HEK293 (cell line): Measurements from ENCODE around the gene NFS1.

Experiments
- CTCF ChIA-PET: fragments of 350-600 bp; formaldehyde crosslinking; extraction: SDS; loops from one replicate; lab custom pipeline; 2021; ENCODE audit warnings: antibody characterized with exemption; lab: Yijun Ruan, JAX
- POLR2A ChIA-PET: fragments of 300-600 bp; formaldehyde crosslinking; extraction: SDS; loops from one replicate; lab custom pipeline; 2020; ENCODE audit warnings: antibody characterized with exemption, inconsistent platforms; lab: Yijun Ruan, JAX
- H3K27ac ChIP-seq: fragments of 200-500 bp; sonication (Bioruptor generic); 2 replicates; pipeline ENCODE4 v1.5.1; 2014; ENCODE audit warnings: low read depth, low read length, control low read depth, inconsistent platforms; ENCODE audit errors: extremely low read depth
- H3K36me3 ChIP-seq, 2 experiments: fragments of 200-500 bp in 1 of 2; sonication (Bioruptor generic) in 1 of 2; 1 replicate in 1 of 2; 2 replicates in 1 of 2; pipeline ENCODE4 v1.5.1; 2014 to 2017; ENCODE audit warnings: inconsistent platforms in 2 of 2, low read length in 2 of 2; ENCODE audit not compliant: control insufficient read depth in 2 of 2, insufficient read depth in 1 of 2
- H3K4me1 ChIP-seq: fragments of 200-500 bp; sonication (Bioruptor generic); 2 replicates; pipeline ENCODE4 v1.5.1; 2014; ENCODE audit warnings: mild to moderate bottlenecking, low read length, inconsistent platforms; ENCODE audit not compliant: control insufficient read depth, insufficient read depth
- H3K4me3 ChIP-seq: 2 replicates; pipeline ENCODE4 v1.5.1; 2011; ENCODE audit warnings: low read depth, mild to moderate bottlenecking, control low read depth, low read length, moderate library complexity
- H3K9me3 ChIP-seq: fragments of 200-500 bp; sonication (Bioruptor generic); 2 replicates; pipeline ENCODE4 v1.5.1; 2014; ENCODE audit warnings: low read depth, low read length, inconsistent platforms; ENCODE audit not compliant: control insufficient read depth, insufficient read depth
- GFI1B ChIP-seq: fragments of 450-650 bp; formaldehyde crosslinking; IDR thresholded peaks from 2 replicates; pipeline ENCODE4 v1.5.1; 2016; ENCODE audit warnings: missing biosample characterization, missing genetic modification characterization
- MEIS1 ChIP-seq: sonication (generic); formaldehyde crosslinking; IDR thresholded peaks from 2 replicates; pipeline ENCODE4 v1.8.1; 2022; ENCODE audit warnings: missing genetic modification reagents, mild to moderate bottlenecking, borderline replicate concordance
- TCF7L2 ChIP-seq: IDR thresholded peaks from 2 replicates; pipeline ENCODE4 v1.6.1; 2011; ENCODE audit warnings: low read depth, mild to moderate bottlenecking, inconsistent platforms, low read length, moderate library complexity, borderline replicate concordance
- TRIM28 ChIP-seq: IDR thresholded peaks from 2 replicates; pipeline ENCODE4 v1.6.1; 2011; ENCODE audit warnings: low read length, control low read depth, borderline replicate concordance
- ZBTB48 ChIP-seq: fragments of 450-650 bp; formaldehyde crosslinking; IDR thresholded peaks from 2 replicates; pipeline ENCODE4 v1.5.1; 2016; ENCODE audit warnings: missing biosample characterization, missing genetic modification characterization
- ZEB2 ChIP-seq: fragments of 450-650 bp; formaldehyde crosslinking; IDR thresholded peaks from 2 replicates; pipeline ENCODE4 v1.5.1; 2016; ENCODE audit warnings: missing biosample characterization, missing genetic modification characterization
- ZIC2 ChIP-seq: fragments of 450-650 bp; formaldehyde crosslinking; IDR thresholded peaks from 2 replicates; pipeline ENCODE4 v1.5.1; 2016; ENCODE audit warnings: missing biosample characterization, missing genetic modification characterization
- ZNF138 ChIP-seq: fragments of 450-650 bp; formaldehyde crosslinking; IDR thresholded peaks from 2 replicates; pipeline ENCODE4 v1.5.1; 2016; ENCODE audit warnings: missing biosample characterization, missing genetic modification characterization, borderline replicate concordance
- ZNF16 ChIP-seq: fragments of 450-650 bp; formaldehyde crosslinking; IDR thresholded peaks from 2 replicates; pipeline ENCODE4 v1.5.1; 2016; ENCODE audit warnings: low read depth, missing biosample characterization, missing genetic modification characterization
- ZNF211 ChIP-seq: fragments of 450-650 bp; formaldehyde crosslinking; IDR thresholded peaks from 2 replicates; pipeline ENCODE4 v1.5.1; 2016; ENCODE audit warnings: low read depth, missing biosample characterization, missing genetic modification characterization
- ZNF23 ChIP-seq: fragments of 450-650 bp; formaldehyde crosslinking; IDR thresholded peaks from 2 replicates; pipeline ENCODE4 v1.5.1; 2016; ENCODE audit warnings: missing biosample characterization, missing genetic modification characterization, borderline replicate concordance
- ZNF350 ChIP-seq: fragments of 450-650 bp; formaldehyde crosslinking; IDR thresholded peaks from 2 replicates; pipeline ENCODE4 v1.5.0; 2017; ENCODE audit warnings: missing biosample characterization, mild to moderate bottlenecking, missing genetic modification characterization
- ZNF510 ChIP-seq: fragments of 450-650 bp; formaldehyde crosslinking; IDR thresholded peaks from 2 replicates; pipeline ENCODE4 v1.5.1; 2018; ENCODE audit warnings: mild to moderate bottlenecking, missing genetic modification characterization, missing biosample characterization; ENCODE audit not compliant: insufficient replicate concordance
- ZNF596 ChIP-seq: fragments of 450-650 bp; IDR thresholded peaks from 2 replicates; pipeline ENCODE4 v1.5.0; 2018; ENCODE audit warnings: missing biosample characterization, mild to moderate bottlenecking, missing genetic modification characterization, moderate library complexity
- ZNF600 ChIP-seq: fragments of 450-650 bp; formaldehyde crosslinking; IDR thresholded peaks from 2 replicates; pipeline ENCODE4 v1.5.1; 2016; ENCODE audit warnings: missing biosample characterization, missing genetic modification characterization
- ZNF707 ChIP-seq: fragments of 450-650 bp; formaldehyde crosslinking; IDR thresholded peaks from 2 replicates; pipeline ENCODE4 v1.5.1; 2016; ENCODE audit warnings: missing biosample characterization, missing genetic modification characterization
- ZNF792 ChIP-seq: fragments of 450-650 bp; formaldehyde crosslinking; IDR thresholded peaks from 2 replicates; pipeline ENCODE4 v1.5.1; 2016; ENCODE audit warnings: missing biosample characterization, missing genetic modification characterization
- TF ChIP-seq, protein P1 (sequence below): fragments of 450-650 bp; formaldehyde crosslinking; IDR thresholded peaks from 2 replicates; pipeline ENCODE4 v1.5.1; 2016; ENCODE audit warnings: missing biosample characterization, missing genetic modification characterization
- TF ChIP-seq, protein P2 (sequence below): fragments of 450-650 bp; formaldehyde crosslinking; IDR thresholded peaks from 2 replicates; pipeline ENCODE4 v1.5.1; 2016; ENCODE audit warnings: missing biosample characterization, missing genetic modification characterization
- TF ChIP-seq, protein P3 (sequence below): fragments of 450-650 bp; formaldehyde crosslinking; IDR thresholded peaks from 2 replicates; pipeline ENCODE4 v1.5.1; 2016; ENCODE audit warnings: missing biosample characterization, missing genetic modification characterization
- TF ChIP-seq, protein P4 (sequence below): fragments of 450-650 bp; formaldehyde crosslinking; IDR thresholded peaks from 2 replicates; pipeline ENCODE4 v1.5.1; 2016; ENCODE audit warnings: missing biosample characterization, missing genetic modification characterization
- TF ChIP-seq, protein P5 (sequence below): fragments of 450-650 bp; IDR thresholded peaks from 2 replicates; pipeline ENCODE4 v1.5.1; 2018; ENCODE audit warnings: missing biosample characterization, mild to moderate bottlenecking, missing genetic modification characterization
- TF ChIP-seq, protein P6 (sequence below): fragments of 450-650 bp; formaldehyde crosslinking; IDR thresholded peaks from 2 replicates; pipeline ENCODE4 v1.5.1; 2016; ENCODE audit warnings: missing biosample characterization, missing genetic modification characterization, borderline replicate concordance

Gene NFS1

DNA sequence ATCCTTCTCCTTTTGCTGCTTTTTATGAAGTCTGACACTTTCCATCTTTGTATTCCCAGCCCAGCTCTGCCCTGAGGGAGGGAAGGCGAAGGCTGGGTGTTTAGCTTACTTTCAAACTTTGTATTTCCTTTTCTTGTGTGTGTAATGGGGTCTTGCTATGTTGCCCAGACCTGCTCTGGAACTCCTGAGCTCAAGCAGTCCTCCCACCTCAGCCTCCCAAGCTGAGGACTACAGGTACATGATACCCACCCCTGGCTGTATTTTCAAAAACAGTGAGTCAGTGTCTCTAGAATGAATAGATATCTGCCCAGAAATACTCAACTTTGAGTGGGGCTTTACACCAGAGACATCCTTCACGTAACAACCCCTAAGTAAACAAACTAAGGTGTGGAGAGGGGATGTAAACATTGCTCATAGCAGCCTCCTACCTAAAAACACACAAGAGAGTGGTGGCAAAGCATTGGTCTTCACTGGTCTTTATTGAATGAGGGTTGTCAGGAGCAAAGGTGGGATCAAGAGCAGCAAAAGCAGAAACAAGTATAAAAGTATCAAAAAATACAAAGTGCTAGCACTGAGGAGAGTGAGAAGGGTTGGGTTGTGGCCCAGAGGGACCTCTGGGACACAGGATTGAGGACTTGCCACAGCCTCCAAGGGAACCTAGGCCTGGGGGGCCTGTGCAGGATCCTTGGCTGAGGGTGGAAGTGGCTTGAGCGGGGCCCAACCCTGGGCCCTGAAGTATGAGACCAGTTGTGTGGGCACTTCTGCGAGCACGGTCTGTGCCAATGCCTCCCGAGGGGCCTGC, 73.4 kb downstream of the NFS1 start (continued):
- TF ChIP-seq, protein P1, sequence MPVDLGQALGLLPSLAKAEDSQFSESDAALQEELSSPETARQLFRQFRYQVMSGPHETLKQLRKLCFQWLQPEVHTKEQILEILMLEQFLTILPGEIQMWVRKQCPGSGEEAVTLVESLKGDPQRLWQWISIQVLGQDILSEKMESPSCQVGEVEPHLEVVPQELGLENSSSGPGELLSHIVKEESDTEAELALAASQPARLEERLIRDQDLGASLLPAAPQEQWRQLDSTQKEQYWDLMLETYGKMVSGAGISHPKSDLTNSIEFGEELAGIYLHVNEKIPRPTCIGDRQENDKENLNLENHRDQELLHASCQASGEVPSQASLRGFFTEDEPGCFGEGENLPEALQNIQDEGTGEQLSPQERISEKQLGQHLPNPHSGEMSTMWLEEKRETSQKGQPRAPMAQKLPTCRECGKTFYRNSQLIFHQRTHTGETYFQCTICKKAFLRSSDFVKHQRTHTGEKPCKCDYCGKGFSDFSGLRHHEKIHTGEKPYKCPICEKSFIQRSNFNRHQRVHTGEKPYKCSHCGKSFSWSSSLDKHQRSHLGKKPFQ = no peak
- TF ChIP-seq ZNF510 (tag by site-specific recombination) = no peak
- TF ChIP-seq ZNF596 (tag by site-specific recombination) = no peak
- TF ChIP-seq ZNF792 = no peak
- TF ChIP-seq, protein P2, sequence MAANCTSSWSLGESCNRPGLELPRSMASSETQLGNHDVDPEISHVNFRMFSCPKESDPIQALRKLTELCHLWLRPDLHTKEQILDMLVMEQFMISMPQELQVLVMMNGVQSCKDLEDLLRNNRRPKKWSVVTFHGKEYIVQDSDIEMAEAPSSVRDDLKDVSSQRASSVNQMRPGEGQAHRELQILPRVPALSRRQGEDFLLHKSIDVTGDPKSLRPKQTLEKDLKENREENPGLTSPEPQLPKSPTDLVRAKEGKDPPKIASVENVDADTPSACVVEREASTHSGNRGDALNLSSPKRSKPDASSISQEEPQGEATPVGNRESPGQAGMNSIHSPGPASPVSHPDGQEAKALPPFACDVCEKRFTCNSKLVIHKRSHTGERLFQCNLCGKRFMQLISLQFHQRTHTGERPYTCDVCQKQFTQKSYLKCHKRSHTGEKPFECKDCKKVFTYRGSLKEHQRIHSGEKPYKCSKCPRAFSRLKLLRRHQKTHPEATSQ (tag by site-specific recombination) = no peak
- TF ChIP-seq, all 188 proteins: peak for 0

DNA sequence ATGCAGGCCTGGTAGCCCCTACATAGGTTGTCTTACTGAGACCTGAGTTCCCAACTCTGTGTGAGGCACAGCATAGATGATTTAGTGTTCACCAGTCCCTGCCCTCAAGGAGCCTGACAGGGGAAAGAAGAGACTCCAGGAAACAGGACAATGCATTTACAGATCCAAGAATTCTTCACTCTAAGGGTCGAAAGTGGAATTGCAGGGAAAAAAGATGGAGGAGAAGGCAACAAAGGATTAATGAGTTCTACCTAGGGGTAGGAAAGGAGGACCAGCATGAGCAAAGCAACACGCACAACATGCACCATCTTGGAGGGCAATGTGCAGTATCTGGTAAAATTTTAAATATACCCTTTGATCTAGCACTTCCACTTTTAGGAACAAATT, 77.6 kb downstream of the NFS1 start:
- Histone ChIP-seq H3K27ac (no peak overlapping the region), H3K36me3 (peaks cover 16 to 28% of the 10 kb centered on the region in 2 experiments), H3K9me3 (no peaks in the 10 kb centered on the region), H3K4me3 (no peak overlapping the region), H3K4me1 (no peaks in the 10 kb centered on the region)
- ChIA-PET POLR2A (no interaction called here), CTCF (interaction anchor here (0.8 to 1.0 kb wide), 2 partner anchors 8 to 70 kb away, joined by 3 to 4 read pairs; no protein-coding TSS in a partner anchor)
- TF ChIP-seq MEIS1 (no peak), ZNF211 (no peak), ZNF16 (tag by site-specific recombination) (no peak), GFI1B (no peak), ZBTB48 (tag by site-specific recombination) (no peak), ZNF23 (tag by site-specific recombination) (no peak), ZNF707 (tag by site-specific recombination) (no peak), ZEB2 (tag by site-specific recombination) (no peak), ZNF350 (tag by site-specific recombination) (no peak), ZNF600 (tag by site-specific recombination) (no peak)

DNA sequence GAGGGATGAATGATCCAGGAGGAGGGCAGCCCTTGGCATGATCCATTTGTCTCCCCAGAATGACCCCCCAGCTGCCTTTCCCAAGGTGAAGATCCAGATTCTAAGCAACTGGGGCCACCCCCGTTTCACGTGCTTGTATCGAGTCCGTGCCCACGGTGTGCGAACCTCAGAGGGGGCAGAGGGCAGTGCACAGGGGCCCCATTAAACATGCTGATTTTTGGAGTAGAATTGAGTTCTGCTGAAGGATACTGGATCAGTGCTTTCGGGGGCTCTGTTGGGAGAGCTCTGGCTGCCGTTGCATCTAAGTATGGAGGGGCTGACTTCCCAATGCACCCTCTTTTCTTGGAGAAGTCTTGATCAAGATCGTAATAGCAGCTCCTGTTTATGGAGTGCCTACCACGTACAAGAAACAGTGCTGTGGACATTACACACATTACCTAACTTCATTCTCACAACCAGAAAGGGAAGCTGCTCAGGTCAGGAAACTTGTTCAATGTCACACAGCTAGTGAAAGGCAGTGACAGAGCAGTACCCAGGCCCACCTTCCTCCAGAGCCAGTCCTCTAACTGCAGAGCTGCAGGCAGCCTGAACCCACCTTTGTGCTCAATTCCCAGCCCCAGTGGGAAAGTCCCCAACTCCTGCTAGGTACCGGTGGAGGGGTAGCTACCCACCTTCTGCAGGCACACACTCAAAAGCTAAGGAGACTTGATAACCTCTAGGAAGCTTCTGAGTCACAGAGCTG, 78.2 kb downstream of the NFS1 start:
- ChIA-PET CTCF (interaction anchor here (0.8 to 1.9 kb wide), 5 partner anchors 8 to 70 kb away, joined by 3 to 16 read pairs (median 3); no protein-coding TSS in a partner anchor), POLR2A (no interaction called here)
- TF ChIP-seq, protein P3, sequence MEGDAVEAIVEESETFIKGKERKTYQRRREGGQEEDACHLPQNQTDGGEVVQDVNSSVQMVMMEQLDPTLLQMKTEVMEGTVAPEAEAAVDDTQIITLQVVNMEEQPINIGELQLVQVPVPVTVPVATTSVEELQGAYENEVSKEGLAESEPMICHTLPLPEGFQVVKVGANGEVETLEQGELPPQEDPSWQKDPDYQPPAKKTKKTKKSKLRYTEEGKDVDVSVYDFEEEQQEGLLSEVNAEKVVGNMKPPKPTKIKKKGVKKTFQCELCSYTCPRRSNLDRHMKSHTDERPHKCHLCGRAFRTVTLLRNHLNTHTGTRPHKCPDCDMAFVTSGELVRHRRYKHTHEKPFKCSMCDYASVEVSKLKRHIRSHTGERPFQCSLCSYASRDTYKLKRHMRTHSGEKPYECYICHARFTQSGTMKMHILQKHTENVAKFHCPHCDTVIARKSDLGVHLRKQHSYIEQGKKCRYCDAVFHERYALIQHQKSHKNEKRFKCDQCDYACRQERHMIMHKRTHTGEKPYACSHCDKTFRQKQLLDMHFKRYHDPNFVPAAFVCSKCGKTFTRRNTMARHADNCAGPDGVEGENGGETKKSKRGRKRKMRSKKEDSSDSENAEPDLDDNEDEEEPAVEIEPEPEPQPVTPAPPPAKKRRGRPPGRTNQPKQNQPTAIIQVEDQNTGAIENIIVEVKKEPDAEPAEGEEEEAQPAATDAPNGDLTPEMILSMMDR = no peak
- TF ChIP-seq, protein P4, sequence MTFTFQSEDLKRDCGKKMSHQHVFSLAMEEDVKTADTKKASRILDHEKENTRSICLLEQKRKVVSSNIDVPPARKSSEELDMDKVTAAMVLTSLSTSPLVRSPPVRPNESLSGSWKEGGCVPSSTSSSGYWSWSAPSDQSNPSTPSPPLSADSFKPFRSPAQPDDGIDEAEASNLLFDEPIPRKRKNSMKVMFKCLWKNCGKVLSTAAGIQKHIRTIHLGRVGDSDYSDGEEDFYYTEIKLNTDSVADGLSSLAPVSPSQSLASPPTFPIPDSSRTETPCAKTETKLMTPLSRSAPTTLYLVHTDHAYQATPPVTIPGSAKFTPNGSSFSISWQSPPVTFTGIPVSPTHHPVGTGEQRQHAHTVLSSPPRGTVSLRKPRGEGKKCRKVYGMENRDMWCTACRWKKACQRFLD (tag by site-specific recombination) = no peak
- TF ChIP-seq, protein P5, sequence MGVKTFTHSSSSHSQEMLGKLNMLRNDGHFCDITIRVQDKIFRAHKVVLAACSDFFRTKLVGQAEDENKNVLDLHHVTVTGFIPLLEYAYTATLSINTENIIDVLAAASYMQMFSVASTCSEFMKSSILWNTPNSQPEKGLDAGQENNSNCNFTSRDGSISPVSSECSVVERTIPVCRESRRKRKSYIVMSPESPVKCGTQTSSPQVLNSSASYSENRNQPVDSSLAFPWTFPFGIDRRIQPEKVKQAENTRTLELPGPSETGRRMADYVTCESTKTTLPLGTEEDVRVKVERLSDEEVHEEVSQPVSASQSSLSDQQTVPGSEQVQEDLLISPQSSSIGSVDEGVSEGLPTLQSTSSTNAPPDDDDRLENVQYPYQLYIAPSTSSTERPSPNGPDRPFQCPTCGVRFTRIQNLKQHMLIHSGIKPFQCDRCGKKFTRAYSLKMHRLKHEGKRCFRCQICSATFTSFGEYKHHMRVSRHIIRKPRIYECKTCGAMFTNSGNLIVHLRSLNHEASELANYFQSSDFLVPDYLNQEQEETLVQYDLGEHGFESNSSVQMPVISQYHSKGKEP (tag by site-specific recombination) = no peak
- no peak for TF ChIP-seq TRIM28
- no peak for TF ChIP-seq ZNF138 (tag by site-specific recombination)
- no peak for TF ChIP-seq ZIC2 (tag by site-specific recombination)
- TF ChIP-seq TCF7L2 = no peak
- TF ChIP-seq, protein P6, sequence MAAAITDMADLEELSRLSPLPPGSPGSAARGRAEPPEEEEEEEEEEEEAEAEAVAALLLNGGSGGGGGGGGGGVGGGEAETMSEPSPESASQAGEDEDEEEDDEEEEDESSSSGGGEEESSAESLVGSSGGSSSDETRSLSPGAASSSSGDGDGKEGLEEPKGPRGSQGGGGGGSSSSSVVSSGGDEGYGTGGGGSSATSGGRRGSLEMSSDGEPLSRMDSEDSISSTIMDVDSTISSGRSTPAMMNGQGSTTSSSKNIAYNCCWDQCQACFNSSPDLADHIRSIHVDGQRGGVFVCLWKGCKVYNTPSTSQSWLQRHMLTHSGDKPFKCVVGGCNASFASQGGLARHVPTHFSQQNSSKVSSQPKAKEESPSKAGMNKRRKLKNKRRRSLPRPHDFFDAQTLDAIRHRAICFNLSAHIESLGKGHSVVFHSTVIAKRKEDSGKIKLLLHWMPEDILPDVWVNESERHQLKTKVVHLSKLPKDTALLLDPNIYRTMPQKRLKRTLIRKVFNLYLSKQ (tag by site-specific recombination) = no peak
- H3K9me3 ChIP-seq = no peaks in the 10 kb centered on the region
- H3K4me3 ChIP-seq = no peak overlapping the region
- no peaks in the 10 kb centered on the region for H3K4me1 ChIP-seq
- no peak overlapping the region for H3K27ac ChIP-seq
- peaks cover 16 to 23% of the 10 kb centered on the region in 2 experiments for H3K36me3 ChIP-seq
